22Rv1 (cell line): ENCODE measurements around the gene C10orf53.

ENCODE experiments used
- CTCF ChIP-seq: fragments of 450-650 bp; IDR thresholded peaks from 2 replicates; pipeline ENCODE4 v1.5.1; 2017; ENCODE audit warnings: mild to moderate bottlenecking
- ZFX ChIP-seq: fragments of 450-650 bp; IDR thresholded peaks from 2 replicates; pipeline ENCODE4 v1.6.1; 2017; ENCODE audit warnings: antibody characterized with exemption, borderline replicate concordance

- TF ChIP-seq CTCF (no peak), ZFX (no peak)
These were observed 22.5 kb upstream of the C10orf53 start for GRCh38 chr10:49656845-49657493.
